Peyer's patch (tissue), 4 donors: ENCODE data around the gene NEIL1.
"Not testable (repeated sequence)": the region's sequence is repeated elsewhere in the genome, so short reads cannot be mapped to it uniquely, and the experiment has no call there.

Source experiments
- CTCF ChIP-seq, 6 experiments: fragments of 450-650 bp in 4 of 6; fragments of 200-600 bp in 2 of 6; sonication (generic) in 1 of 6; IDR thresholded peaks; one replicate each; pipeline ENCODE4 v1.5.1; 2017 to 2019; ENCODE audit warnings: antibody characterized with exemption in 6 of 6, mild to moderate bottlenecking in 3 of 6, moderate library complexity in 1 of 6
- POLR2A ChIP-seq, 2 donors: fragments of 450-650 bp; IDR thresholded peaks; one replicate each; pipeline ENCODE4 v1.5.1; 2017; ENCODE audit warnings: antibody characterized with exemption in 2 of 2, mild to moderate bottlenecking in 2 of 2, moderate library complexity in 2 of 2

GRCh38 chr15:75332093-75332492 lies 14.7 kb upstream of the NEIL1 start:
- TF ChIP-seq CTCF, POLR2A (IDR thresholded peaks at IDR 0.05): not testable (repeated sequence)
